Astrocyte (in vitro differentiated cells and primary cell): ENCODE results near the gene PLA2G4E. TPM values are rescaled to one million over a fixed set of nuclear protein-coding genes. Genes with fewer than 3 reads are reported as not detected.
A peak's percentile ranks its signal among the peaks of the same experiment; 100 is the strongest.

Experiments
- DNase-seq: peaks from one replicate; pipeline ENCODE4 v3.0.0-alpha.2; 2010; ENCODE audit warnings: low read depth
- FAIRE-seq: peaks from 2 replicates; lab custom pipeline; 2011; peaks lifted over from hg19 to GRCh38; lab: Jason Lieb, UNC
- H2AFZ ChIP-seq: 2 replicates; pipeline ENCODE4 v1.6.0; 2012; ENCODE audit warnings: low read depth, low read length, inconsistent platforms
- H3K27ac ChIP-seq: 2 replicates; pipeline ENCODE4 v1.5.1; 2011; ENCODE audit warnings: low read depth, low read length, inconsistent platforms
- H3K27me3 ChIP-seq: 2 replicates; pipeline ENCODE4 v1.6.0; 2011; ENCODE audit warnings: low read length, inconsistent platforms; ENCODE audit not compliant: insufficient read depth
- H3K36me3 ChIP-seq: 2 replicates; pipeline ENCODE4 v1.5.1; 2011; ENCODE audit warnings: low read length, inconsistent platforms; ENCODE audit not compliant: insufficient read depth
- H3K4me1 ChIP-seq: 2 replicates; pipeline ENCODE4 v1.5.1; 2011; ENCODE audit warnings: low read length, inconsistent platforms; ENCODE audit not compliant: insufficient read depth
- H3K4me2 ChIP-seq: 2 replicates; pipeline ENCODE4 v1.6.0; 2012; ENCODE audit warnings: low read length, inconsistent platforms
- H3K4me3 ChIP-seq: 2 replicates; pipeline ENCODE4 v1.5.1; 2011; ENCODE audit warnings: low read depth, mild to moderate bottlenecking, low read length, inconsistent platforms; ENCODE audit not compliant: insufficient read depth
- H3K79me2 ChIP-seq: 2 replicates; pipeline ENCODE4 v1.6.0; 2012; ENCODE audit warnings: mild to moderate bottlenecking, low read length, inconsistent platforms; ENCODE audit not compliant: insufficient read depth
- H3K9ac ChIP-seq: 2 replicates; pipeline ENCODE4 v1.6.0; 2012; ENCODE audit warnings: mild to moderate bottlenecking, low read length, inconsistent platforms
- H3K9me3 ChIP-seq: 2 replicates; pipeline ENCODE4 v1.5.1; 2012; ENCODE audit warnings: low read depth, mild to moderate bottlenecking, low read length, inconsistent platforms; ENCODE audit not compliant: insufficient read depth
- H4K20me1 ChIP-seq: 2 replicates; pipeline ENCODE4 v1.6.0; 2012; ENCODE audit warnings: low read length, inconsistent platforms; ENCODE audit not compliant: insufficient read depth
- H3K27ac Mint-ChIP-seq: one replicate; pipeline ENCODE4 v1.8.0; 2021; ENCODE audit warnings: mild to moderate bottlenecking, mixed read lengths; ENCODE audit not compliant: unreplicated experiment
- H3K27me3 Mint-ChIP-seq: one replicate; pipeline ENCODE4 v1.8.0; 2021; ENCODE audit warnings: low read depth, mixed read lengths; ENCODE audit not compliant: unreplicated experiment
- H3K36me3 Mint-ChIP-seq: one replicate; pipeline ENCODE4 v1.8.0; 2021; ENCODE audit warnings: low read depth, mixed read lengths; ENCODE audit not compliant: unreplicated experiment
- H3K4me1 Mint-ChIP-seq: one replicate; pipeline ENCODE4 v1.8.0; 2021; ENCODE audit warnings: low read depth, mixed read lengths; ENCODE audit not compliant: unreplicated experiment
- H3K4me3 Mint-ChIP-seq: one replicate; pipeline ENCODE4 v1.8.0; 2021; ENCODE audit warnings: mild to moderate bottlenecking, moderate library complexity, mixed read lengths; ENCODE audit not compliant: unreplicated experiment
- H3K9me3 Mint-ChIP-seq: one replicate; pipeline ENCODE4 v1.8.0; 2021; ENCODE audit warnings: mild to moderate bottlenecking, mixed read lengths; ENCODE audit not compliant: unreplicated experiment
- EZH2 ChIP-seq: IDR thresholded peaks from 2 replicates; pipeline ENCODE4 v1.6.1; 2012; ENCODE audit warnings: mild to moderate bottlenecking, low read length, inconsistent platforms; ENCODE audit not compliant: insufficient read depth
- total RNA-seq: library from RNA; stranded (reverse); gene quantifications from 2 replicates; pipeline ENCODE4 v1.2.1, GENCODE V29; 2021
- TF ChIP-seq, protein P1 (sequence below): IDR thresholded peaks from 2 replicates; pipeline ENCODE4 v1.5.1; 2011; ENCODE audit warnings: low read depth, mild to moderate bottlenecking, inconsistent platforms, low read length, moderate library complexity; ENCODE audit not compliant: insufficient read depth

Gene PLA2G4E
- total RNA-seq, 1 donor from 2014 or later, result not detected

DNA sequence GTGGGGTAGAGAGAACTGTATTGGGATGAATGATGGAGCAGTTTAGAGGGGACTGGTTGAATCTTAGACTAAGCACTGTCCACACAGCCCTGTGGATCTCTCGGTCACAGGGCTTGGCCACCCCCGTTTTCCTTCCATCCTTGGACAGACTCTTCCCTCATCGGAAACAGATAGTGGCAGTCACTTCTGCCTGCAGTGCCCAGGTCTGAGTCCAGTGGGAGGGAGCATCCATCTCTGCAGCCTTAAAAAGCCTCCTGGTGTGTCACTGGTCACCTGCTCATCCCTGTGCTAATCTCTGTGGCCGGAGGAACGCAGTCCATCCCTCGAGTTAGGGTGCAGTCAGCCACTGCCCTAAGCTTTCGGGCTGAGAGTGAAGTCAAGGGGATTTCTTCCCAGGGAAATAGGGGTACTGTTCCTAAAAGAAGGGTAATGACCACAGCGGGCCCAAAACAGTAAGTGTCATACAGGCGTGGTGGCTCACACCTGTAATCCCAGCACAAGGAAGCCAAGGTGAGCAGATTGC is 41.5 kb upstream of the PLA2G4E start:
- Histone ChIP-seq H3K9me3 (no peaks in the 10 kb centered on the region), H3K9ac (no peak overlapping the region), H3K27ac (no peak overlapping the region), H4K20me1 (no peaks in the 10 kb centered on the region), H3K36me3 (no peaks in the 10 kb centered on the region), H3K79me2 (no peaks in the 10 kb centered on the region), H3K4me1 (no peaks in the 10 kb centered on the region), H3K27me3 (peaks cover 4% of the 10 kb centered on the region), H2AFZ (no peak overlapping the region), H3K4me3 (no peak overlapping the region), H3K4me2 (no peak overlapping the region)
- Mint-ChIP-seq H3K4me3 (no peak overlapping the region), H3K36me3 (no peaks in the 10 kb centered on the region), H3K27ac (no peak overlapping the region), H3K4me1 (peaks cover 14% of the 10 kb centered on the region), H3K9me3 (peaks cover 4% of the 10 kb centered on the region), H3K27me3 (peaks cover 21% of the 10 kb centered on the region)
- DNase-seq, result no peak
- no peak for FAIRE-seq
- TF ChIP-seq, protein P1, sequence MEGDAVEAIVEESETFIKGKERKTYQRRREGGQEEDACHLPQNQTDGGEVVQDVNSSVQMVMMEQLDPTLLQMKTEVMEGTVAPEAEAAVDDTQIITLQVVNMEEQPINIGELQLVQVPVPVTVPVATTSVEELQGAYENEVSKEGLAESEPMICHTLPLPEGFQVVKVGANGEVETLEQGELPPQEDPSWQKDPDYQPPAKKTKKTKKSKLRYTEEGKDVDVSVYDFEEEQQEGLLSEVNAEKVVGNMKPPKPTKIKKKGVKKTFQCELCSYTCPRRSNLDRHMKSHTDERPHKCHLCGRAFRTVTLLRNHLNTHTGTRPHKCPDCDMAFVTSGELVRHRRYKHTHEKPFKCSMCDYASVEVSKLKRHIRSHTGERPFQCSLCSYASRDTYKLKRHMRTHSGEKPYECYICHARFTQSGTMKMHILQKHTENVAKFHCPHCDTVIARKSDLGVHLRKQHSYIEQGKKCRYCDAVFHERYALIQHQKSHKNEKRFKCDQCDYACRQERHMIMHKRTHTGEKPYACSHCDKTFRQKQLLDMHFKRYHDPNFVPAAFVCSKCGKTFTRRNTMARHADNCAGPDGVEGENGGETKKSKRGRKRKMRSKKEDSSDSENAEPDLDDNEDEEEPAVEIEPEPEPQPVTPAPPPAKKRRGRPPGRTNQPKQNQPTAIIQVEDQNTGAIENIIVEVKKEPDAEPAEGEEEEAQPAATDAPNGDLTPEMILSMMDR, result no peak
- no peak for TF ChIP-seq EZH2

DNA sequence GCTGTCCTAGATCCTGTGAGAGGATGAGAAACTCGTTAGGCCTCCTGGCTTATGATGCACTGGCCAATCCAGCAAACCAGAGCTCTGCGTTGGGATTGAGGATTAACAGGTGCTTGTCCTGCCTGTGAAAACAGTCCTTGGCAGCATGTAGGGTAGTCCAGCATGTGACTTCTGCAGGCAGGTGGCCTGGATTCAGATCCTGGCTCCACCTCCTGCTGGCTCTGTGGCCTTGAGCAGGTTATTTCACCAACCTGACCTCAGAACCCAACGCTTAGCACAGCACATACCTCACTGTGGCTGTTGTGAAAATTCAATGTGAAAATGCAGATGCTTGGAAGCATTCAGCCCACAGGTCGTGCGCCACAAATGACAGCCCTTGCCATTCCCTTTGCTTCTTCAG is 40.0 kb upstream of the PLA2G4E start:
- no peaks in the 10 kb centered on the region for H3K9me3 ChIP-seq
- FAIRE-seq (no peak), DNase-seq (no peak)
- no peaks in the 10 kb centered on the region for H3K36me3 ChIP-seq
- no peak overlapping the region for H3K9ac ChIP-seq
- H3K4me3 ChIP-seq, result no peak overlapping the region
- peaks cover 29% of the 10 kb centered on the region for H3K27me3 Mint-ChIP-seq
- H3K9me3 Mint-ChIP-seq, result no peaks in the 10 kb centered on the region
- H4K20me1 ChIP-seq, result no peaks in the 10 kb centered on the region
- no peaks in the 10 kb centered on the region for H3K36me3 Mint-ChIP-seq
- no peaks in the 10 kb centered on the region for H3K79me2 ChIP-seq
- peaks cover 4% of the 10 kb centered on the region for H3K27me3 ChIP-seq
- H3K4me2 ChIP-seq, result no peak overlapping the region
- no peak overlapping the region for H3K4me3 Mint-ChIP-seq
- peaks cover 11% of the 10 kb centered on the region for H3K4me1 Mint-ChIP-seq
- peak overlapping the region; percentile 26 for H3K27ac Mint-ChIP-seq
- no peak overlapping the region for H2AFZ ChIP-seq
- H3K4me1 ChIP-seq, result no peaks in the 10 kb centered on the region
- H3K27ac ChIP-seq, result no peak overlapping the region
- no peak for TF ChIP-seq EZH2
- TF ChIP-seq, protein P1, result no peak

DNA sequence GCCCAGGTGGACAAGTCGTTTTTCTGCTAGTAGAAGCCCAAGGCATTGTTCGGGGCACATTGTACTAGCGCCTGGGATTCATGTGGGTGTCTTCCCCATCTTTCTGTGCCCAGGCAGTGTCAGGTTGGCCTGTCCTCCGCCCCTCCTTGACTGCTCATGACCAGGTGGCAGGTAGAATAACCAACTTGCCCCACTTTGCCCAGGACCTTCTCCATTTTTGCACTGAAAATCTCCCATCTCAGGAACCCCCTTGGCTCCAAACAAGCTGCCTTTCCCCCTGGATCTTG is 39.6 kb upstream of the PLA2G4E start:
- Histone ChIP-seq H3K9me3 (no peaks in the 10 kb centered on the region), H3K79me2 (no peaks in the 10 kb centered on the region), H4K20me1 (no peaks in the 10 kb centered on the region), H3K27ac (no peak overlapping the region), H3K4me1 (no peaks in the 10 kb centered on the region), H2AFZ (no peak overlapping the region), H3K9ac (no peak overlapping the region), H3K4me3 (no peak overlapping the region), H3K27me3 (peaks cover 4% of the 10 kb centered on the region), H3K4me2 (no peak overlapping the region), H3K36me3 (no peaks in the 10 kb centered on the region)
- H3K4me1 Mint-ChIP-seq, result peaks cover 8% of the 10 kb centered on the region
- TF ChIP-seq, protein P1, result no peak
- TF ChIP-seq EZH2, result no peak
- H3K4me3 Mint-ChIP-seq, result no peak overlapping the region
- peaks cover 31% of the 10 kb centered on the region for H3K27me3 Mint-ChIP-seq
- no peak overlapping the region for H3K27ac Mint-ChIP-seq
- no peaks in the 10 kb centered on the region for H3K9me3 Mint-ChIP-seq
- no peaks in the 10 kb centered on the region for H3K36me3 Mint-ChIP-seq
- DNase-seq (no peak), FAIRE-seq (no peak)
